Endometrial microvascular endothelial cells (primary cell): ENCODE measurements around the gene TFG. TPM values are rescaled to one million over a fixed set of nuclear protein-coding genes. Genes with fewer than 3 reads are reported as not detected.

ENCODE experiments used
- in situ Hi-C: cut with HindIII; loops from 2 replicates; pipeline ENCODE4 v1.10.0; 2017; ENCODE audit warnings: low sequenced_read_pairs, low pct_unique_long_range_greater_than_20kb; ENCODE audit errors: inconsistent ontology term
- total RNA-seq: library from RNA; depleted of rRNA; stranded (reverse); fragments of >200 nt; gene quantifications from one replicate; pipeline ENCODE4 v1.2.3, GENCODE V29; 2015; ENCODE audit errors: inconsistent ontology term

Gene TFG
- total RNA-seq, 1 donor from 2014 or later: 129 TPM

DNA sequence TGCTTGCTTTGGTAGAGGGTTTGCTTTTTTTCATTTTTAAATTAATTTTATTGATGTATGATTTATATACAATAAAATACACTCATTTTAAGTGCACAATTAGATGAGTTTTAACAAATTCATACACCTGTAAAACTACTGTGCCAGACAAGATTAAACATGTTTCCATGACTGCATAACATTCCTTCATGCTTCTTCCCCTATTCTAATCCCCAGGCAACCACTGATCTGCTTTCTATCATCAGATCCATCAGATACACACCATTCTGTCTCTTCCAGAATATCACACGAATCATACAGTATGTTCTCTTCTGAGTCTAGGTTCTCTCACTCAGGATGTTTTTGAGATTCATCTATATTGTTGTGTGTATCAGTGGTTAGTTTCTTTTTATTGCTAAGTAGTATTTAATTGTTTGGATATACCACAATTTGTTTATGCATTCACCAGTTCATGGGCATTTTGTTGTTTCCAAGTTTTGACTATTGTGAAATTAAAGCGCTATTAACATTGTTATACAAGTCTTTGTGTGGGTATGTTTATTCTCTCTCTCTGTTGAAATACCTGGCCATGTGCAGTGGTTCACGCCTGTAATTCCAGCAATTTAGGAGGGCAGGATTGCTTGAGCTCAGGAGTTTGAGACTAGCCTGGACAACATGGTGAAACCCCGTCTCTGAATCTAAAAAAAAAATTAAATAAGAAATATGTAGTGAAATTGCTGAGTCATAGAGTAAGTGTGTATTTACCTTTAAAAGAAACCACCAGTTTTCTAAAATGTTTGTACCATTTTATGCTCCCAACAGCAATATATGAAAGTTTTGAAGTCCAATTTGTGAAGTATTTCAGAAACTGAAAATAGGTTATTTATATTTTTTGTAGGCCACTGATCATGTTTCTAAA is 7.0 kb upstream of the TFG start:
- in situ Hi-C loops: no loop called here

DNA sequence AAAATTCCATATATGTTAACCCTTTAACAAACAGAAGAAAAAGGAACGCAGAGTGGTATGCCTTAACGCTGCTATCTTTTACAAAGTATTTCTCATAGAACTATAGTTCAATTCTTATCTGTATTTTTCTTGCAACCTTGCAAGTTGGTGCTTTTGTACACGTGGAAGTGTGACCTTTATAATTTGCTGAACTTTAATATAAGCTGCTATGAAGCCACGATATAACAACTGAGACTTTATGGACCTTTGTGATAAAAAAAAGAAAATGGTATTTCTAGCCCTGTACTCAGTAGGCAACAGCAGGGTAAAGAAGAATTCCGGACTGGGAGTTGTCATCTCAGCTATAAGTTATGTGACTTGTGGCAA is 6.3 kb upstream of the TFG start:
- in situ Hi-C loops: no loop called here

DNA sequence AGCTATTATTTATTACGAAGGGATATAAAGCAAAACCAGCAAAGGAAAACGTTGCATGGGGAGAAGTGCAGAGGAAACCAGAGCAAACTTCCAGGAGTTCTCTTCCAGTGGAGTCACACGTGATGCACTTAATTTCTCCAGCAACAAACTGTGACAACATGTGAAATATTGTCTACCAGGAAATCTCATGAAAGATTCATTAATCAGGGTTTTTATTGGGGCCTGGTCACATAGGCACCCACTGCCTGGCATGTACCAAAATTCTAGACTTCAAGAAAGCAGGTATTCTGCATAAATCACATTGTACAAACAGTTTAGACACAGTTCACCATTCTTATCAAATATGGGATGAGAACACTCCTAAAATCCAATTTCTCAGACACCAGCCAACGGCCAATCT is 5.4 kb upstream of the TFG start:
- in situ Hi-C loops: no loop called here

DNA sequence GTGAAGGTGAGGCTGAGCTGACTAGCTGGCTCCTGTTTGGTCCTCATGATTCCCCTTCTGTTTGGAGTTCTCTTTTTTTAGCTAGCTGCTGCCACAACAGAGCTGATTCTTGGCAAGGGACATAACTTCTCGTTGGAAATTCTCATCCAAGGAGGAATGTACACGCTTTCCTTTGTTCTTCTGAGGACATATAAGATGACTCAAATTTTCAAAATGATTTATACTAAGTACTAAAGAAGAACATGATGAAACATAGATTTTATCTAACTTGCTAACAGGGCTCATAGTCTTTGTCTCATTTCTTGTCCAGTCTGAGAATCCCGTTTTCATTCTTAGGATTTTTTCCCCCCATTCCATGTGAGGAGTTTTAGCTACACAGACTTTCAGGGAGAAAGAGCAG is 2.9 kb upstream of the TFG start:
- in situ Hi-C loops: no loop called here

DNA sequence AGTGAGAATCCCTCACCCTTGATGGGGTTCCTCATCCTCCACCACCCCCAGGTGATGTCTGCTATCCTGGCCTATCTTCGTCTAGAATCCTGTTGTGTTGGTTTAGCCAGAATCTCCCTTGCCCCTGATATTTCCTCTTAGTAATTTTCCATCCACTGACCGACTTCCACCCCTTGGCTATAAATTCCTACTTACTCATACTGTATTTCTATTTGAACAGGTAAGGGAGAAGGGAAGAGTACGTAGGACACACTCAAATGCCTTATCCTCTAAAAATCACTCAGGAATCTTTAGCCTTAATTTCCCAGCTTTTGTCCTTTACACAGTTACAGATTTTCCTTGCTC is 678 bp upstream of the TFG start:
- in situ Hi-C loops: no loop called here

DNA sequence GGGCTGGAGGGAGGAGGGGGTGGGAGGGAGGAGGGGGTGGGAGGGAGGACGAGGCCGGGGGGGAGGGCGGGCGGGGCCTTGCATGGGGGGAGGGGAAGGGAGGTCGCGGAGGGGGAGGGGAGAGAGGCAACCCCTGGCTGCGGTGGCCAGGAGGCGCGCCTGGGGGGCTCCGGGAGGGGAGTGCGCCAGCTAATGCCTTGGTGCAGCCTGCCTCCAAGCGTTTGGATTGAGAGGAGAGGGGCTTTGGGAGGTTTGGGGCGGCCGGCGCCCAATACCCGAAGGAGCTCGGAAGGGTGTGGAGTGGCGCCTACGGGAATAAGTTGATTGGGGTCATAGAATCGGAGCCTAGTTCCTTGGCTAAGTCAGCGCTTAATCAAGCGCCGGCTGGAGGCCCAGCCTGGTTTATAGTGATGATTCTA is 557 bp downstream of the TFG start:
- in situ Hi-C loops: no loop called here

DNA sequence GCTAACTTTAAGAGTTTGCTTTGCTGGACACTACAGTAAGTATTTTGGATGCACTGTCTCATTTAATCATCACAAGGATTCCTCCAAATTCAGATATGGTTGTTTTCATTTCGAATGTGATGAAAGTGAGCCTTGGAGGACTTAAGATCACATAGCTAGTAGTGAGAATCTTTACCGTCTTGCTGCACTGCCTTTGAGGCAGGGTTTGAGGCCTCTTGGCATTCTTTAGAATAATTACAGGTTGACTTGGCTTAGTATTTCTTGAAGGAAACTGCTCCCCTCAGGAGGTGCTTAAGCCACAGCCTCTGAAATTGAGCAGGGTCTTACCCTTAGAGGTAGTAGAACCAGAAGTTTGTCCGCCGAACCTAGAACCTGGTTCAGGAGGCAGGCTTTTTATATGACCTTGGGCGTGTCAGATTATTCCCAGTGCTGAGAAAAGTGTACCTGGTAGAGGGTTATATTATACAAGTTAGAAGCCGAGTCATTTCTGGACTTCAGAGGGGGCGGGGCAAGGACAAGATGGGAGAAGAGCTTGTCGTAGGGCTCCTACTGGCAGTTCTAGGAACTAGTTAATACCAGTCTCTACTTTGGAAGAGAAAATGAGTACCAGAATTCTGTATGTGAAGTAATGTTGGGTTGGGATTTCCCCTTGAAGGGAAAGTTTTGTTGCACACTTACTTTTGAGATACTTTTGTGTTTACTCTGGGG is 1.1 kb downstream of the TFG start:
- in situ Hi-C loops: no loop called here

DNA sequence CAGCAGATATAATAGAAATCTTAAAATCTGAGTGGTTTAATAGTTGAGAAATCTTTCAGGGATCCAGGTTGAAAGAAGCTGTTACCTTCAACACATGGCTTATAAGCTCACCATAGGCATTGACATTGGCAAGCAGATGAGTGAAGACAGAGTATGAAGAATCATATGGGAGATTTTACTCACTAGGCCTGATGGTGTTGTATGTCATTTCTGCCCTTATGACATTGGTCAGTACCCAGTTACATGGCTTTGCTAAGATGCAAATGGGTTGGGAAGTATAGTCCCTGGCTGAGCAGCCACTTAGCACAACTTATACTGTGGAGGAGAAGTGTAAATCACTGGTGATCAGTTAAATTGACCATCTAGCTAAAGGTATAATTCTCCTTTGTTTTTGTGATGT is 5.9 kb downstream of the TFG start:
- in situ Hi-C loops: no loop called here

DNA sequence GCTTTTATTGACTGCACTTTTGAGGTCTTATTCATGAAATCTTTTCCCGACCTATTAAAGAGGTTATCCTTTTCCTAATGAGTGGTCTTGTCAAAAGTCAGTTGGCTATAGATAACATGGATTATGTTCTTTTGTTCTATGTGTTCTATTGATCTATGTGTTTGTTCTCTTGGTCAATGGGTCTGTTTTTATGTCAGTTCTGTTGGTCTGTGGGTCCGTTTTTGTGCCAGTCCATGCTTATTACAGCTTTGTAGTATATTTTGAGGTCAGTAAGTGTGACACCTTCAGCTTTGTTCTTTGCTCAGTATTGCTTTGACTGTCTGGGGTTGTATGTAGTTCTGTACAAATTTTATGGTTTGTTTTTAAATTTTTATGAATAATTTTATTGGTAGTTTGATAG is 7.8 kb downstream of the TFG start:
- in situ Hi-C loops: no loop called here

DNA sequence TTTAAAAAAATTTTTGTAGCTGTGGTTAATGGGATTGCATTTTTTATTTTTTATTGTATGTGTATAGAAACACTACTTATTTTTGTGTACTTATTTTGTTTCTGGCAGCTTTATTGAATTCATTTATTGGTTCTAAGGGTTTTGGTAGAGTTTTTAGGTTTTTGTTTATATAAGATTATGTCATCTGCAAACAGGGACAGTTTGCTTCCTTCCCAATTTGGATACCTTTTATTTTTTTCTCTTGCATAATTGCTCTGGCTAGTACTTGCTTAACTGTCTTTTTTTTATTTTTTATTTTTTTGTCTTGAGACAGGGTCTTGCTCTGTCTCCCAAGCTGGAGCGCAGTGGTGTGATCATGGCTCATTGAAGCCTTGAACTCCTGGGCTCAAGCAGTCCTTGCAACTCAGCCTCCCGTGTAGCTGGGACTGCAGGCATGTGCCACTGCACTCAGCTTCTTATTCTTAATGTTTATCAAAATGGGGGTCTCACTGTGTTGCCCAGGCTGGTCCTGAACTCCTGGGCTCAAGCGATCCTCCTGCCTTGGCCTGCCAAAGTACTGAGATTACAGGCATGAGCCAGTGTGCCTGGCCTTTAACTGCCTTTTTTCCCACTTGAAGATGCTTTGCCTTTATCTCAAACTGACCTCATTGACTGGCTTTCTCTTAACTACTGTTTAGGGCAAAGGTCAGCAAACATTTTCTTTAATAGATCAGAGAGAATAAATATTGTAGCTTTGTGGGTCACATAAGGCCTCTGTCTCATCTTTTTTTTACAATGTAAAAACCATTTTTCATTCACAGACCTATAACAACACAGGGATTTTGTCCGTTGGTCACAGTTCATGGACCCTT is 8.6 kb downstream of the TFG start:
- in situ Hi-C loops: no loop called here

DNA sequence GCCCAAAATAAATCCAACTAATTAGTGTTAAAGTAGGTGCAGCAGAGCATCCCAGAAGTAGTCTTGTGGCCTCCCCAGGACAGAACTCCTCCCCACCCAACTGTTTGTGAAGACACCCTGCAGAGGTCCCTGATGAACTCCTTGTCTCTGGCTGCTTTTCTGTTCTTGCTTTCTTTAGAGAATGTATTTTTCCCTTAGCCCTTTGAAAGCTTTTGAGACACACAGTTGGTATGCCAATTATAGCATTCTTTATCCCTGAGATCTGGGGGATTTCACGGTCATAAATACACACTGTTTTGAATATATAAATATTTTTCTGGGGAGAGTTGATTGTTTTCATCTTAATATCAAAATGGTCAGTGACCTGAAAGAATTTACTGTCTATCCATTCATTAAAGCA is 9.8 kb downstream of the TFG start:
- in situ Hi-C loops: no loop called here

DNA sequence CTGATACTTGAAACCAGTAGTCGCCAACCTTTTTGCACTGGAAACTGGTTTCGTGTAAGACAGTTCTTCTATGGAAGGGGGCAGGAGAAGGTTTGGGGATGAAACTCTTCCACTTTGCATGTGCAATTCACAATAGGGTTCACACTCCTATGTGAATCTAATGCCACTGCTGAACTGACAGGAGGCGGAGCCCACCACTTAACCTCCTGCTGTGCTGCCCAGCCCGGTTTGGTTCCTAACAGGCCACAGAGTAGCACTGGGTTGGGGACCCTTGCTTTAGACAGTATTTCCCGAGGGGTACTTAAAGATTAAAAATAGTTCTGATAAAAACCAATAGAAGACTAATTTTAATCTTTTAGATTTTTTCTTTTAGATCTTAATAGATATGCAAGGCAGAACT is 11.1 kb downstream of the TFG start:
- in situ Hi-C loops: no loop called here

DNA sequence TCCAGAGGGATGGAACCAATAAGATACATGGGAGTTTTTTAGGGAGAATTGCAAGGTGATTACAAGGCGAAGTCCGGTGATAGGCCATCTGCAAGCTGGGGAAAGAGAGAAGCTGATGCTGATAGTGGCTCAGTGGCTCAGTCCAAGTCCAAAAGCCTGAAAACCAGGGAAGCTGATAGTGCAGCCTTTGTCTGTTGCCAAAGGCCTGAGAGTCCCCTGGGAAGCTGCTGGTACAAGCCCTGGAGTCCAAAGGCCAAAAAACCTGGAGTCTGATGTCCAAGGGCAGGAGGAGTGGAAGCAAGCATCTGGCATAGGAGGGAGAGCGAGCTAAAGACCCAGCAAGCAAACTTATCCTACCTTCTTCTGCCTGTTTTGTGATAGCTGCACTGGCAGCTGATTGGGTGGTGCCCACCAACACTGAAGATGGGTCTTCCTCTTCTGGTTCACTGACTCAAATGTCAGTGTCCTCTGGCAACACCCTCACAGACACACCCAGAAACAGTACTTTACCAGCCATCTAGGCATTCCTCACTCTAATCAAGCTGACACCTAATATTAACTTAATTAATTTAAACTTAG is 16.7 kb downstream of the TFG start:
- in situ Hi-C loops: loop anchor here (25.0 kb wide), 1 partner anchor 161 kb away; no protein-coding TSS in a partner anchor

DNA sequence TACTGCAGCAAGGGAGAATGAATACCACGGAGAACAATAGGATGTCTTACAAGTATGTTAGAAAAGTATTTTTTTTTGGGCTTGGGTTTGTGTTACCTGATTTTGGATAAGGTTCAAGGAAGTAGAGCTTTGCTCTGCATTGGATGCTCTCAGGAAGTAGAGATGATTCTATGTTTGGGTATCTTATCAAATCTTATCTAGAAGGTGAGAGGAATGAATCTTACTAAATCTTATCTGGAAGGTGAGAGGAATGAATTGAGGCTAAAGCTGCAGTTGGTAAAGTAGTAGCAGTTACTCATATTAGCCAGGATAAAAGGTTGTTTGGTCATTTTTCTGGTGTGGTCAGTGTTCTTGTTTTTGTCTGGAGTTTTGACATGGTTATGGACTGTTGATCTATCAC is 17.4 kb downstream of the TFG start:
- in situ Hi-C loops: loop anchor here (25.0 kb wide), 1 partner anchor 161 kb away; no protein-coding TSS in a partner anchor

DNA sequence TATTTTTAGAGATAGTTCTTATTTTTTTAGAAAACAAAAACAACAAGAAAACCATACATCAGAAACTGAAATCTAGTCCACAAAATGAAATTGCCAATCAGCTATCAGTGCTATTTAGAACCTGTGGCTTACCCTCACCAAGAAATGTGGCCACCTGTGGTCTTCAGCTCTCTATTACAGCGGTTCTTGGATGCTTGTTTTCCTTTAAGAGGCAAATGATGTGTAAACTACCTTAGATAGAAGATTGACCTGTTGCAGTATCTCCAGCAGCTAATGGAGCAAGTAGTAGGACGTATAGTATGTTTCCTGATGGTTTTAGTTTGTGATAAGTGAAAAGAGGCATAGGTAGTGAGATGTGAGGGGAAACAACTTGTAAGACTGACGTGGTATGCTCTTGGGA is 21.2 kb downstream of the TFG start:
- in situ Hi-C loops: loop anchor here (25.0 kb wide), 1 partner anchor 157 kb away; no protein-coding TSS in a partner anchor

DNA sequence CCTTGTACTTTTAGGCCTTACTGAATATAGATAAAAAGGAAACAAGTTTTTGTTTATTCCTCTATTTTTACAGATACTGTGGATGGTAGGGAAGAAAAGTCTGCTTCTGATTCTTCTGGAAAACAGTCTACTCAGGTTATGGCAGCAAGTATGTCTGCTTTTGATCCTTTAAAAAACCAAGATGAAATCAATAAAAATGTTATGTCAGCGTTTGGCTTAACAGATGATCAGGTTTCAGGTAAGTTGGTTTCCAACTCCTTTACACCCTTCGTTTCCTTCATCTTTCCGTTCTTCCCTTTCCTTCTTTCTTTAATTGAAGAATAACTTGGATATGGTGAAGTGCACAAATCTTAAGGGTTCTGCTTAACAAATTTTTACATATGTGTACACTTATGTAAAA is 23.1 kb downstream of the TFG start:
- in situ Hi-C loops: loop anchor here (25.0 kb wide), 1 partner anchor 155 kb away; no protein-coding TSS in a partner anchor

DNA sequence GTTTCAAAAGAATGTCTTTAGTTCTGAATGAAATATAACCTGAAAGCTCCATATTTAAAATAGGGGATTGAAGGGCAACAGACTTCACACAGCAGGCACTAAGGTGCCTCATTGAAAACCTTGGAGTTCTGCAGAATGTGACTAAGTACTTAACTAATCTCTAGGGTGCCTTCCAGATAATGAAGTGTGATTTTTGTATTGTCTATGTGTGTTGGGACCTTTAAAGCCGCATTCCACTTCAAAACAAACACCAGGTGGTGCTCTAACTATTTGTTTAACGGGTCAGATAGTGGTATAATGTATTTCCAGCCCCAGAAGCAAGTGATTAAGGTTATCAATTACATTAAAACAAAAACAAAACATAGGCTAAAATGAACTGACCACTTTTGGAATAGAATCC is 28.0 kb downstream of the TFG start:
- in situ Hi-C loops: loop anchor here (25.0 kb wide), 1 partner anchor 150 kb away; no protein-coding TSS in a partner anchor

DNA sequence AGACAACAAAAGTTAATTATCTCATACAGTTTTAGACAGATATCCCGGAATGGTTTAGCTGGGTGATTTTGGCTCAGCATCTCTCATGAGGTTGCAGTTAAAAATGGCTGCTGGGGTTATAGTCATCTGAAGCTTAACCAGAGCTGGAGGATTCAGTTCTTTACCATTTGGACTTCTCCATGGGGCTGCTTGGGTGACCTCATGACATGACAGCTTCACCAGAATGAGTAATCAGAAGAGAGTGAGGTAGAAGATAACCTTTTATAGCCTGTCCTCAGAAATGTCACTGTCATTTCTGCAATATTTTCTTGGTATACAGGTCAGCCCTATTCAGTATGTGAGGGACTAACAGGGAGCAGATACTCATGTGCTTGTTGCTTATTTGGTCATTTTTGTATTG is 30.9 kb downstream of the TFG start:
- in situ Hi-C loops: loop anchor here (25.0 kb wide), 1 partner anchor 147 kb away; no protein-coding TSS in a partner anchor

DNA sequence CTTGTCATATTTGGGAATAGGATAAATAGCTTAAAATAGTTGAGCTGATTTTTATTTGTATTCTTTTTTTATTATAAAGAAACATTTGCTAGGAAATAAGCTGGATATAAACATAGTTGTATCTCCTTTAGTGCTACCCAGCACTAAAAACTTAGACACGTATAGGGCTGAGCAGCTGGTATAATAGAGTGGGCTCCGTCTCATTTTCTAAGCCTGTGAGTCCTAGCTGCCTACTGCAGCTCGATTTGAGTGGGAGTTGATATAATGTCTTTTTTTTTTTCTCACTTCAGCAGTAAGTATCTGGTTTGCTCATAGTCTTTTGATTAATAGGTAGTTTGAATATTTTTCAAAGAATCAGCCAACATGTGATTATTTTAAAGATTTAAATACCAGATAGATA is 34.2 kb downstream of the TFG start:
- in situ Hi-C loops: loop anchor here (25.0 kb wide), 1 partner anchor 144 kb away; no protein-coding TSS in a partner anchor
